ENCODE measurements around the gene RIOX2.

GRCh38 chr3:97999994-98000393, 27.8 kb upstream of the RIOX2 start:
- TF ChIP-seq REST (IDR thresholded peaks at IDR 0.05; ENCODE audit: insufficient replicate concordance, low read depth) (no peak), CTCF (IDR thresholded peaks at IDR 0.05; ENCODE audit: insufficient read depth, low read length) (no peak), GABPA (IDR thresholded peaks at IDR 0.05; ENCODE audit: low read depth) (no peak), POLR2AphosphoS5 (IDR thresholded peaks at IDR 0.05; ENCODE audit: low read depth) (no peak)
